Coronary artery (tissue), 2 donors: ENCODE results near the gene CTDP1.
A peak's percentile ranks its signal among the peaks of the same experiment; 100 is the strongest.

Experiments
- DNase-seq: peaks from one replicate; pipeline ENCODE4 v3.0.0-alpha.2; 2017; ENCODE audit warnings: low spot score
- H3K27ac ChIP-seq, 2 donors: fragments of 200-600 bp; sonication (generic); one replicate each; pipeline ENCODE4 v1.5.1; 2016 to 2019
- H3K4me3 ChIP-seq: fragments of 200-600 bp; sonication (generic); 2 replicates; pipeline ENCODE4 v1.5.1; 2016; ENCODE audit warnings: mild to moderate bottlenecking, moderate library complexity
- TF ChIP-seq, protein P1 (sequence below): fragments of 200-600 bp; sonication (generic); IDR thresholded peaks from one replicate; pipeline ENCODE4 v1.5.1; 2019; ENCODE audit warnings: antibody characterized with exemption

The CTDP1 gene

DNA sequence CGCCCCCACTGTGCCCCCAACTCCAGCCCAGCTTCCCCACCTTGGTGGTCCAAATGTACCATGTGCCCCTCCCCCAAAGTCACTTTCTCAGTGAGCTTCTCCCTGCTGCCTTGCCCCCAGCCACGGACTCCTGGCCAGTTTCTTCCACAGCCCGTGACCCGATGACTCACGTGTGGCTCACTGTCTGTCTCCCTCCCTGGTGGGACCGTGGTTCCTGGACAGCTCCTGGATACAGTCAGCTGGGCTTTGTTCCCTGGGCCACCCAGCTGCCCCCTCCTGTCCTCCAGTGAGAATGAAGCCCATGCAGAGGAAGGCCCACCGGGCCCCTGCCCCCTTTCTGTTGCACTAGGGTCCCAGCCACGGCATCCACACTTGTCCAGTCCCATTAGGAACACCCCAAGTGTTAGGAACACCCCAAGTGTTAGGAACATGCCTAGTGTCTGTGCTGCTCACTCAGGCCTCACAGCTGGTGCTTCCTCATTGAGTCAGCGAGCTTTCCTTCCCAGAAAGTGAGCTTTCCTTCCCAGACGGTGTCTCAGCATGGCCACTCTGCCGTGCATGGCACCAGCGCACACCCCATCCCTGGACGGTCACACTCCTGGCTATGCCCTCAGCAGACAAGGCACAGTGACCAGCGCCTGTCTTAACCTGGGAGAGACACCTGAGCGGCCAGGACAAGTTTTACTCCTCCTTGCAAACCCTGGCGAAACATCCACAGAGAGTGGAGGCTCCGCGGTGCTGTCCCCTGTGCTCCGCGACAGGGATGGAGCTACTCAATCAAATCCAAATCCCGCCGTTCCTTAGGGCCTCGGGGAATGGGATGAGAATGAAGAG, 44.8 kb upstream of the CTDP1 start:
- peak; percentile 69 for DNase-seq

DNA sequence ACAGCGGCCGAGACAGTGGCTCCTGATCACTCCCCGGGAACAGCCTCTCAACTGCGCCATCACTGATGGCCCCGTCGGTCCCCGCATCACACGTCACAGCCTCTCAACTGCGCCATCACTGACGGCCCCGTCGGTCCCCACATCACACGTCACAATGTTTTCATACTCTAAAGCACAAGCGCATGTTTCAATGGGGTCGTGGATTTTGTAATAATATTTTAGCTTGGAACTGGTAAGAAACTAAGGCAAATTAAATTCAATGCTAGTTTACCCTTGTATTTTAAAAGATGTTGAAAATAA, 44.2 kb upstream of the CTDP1 start:
- no peak overlapping the region for H3K4me3 ChIP-seq
- TF ChIP-seq, protein P1, sequence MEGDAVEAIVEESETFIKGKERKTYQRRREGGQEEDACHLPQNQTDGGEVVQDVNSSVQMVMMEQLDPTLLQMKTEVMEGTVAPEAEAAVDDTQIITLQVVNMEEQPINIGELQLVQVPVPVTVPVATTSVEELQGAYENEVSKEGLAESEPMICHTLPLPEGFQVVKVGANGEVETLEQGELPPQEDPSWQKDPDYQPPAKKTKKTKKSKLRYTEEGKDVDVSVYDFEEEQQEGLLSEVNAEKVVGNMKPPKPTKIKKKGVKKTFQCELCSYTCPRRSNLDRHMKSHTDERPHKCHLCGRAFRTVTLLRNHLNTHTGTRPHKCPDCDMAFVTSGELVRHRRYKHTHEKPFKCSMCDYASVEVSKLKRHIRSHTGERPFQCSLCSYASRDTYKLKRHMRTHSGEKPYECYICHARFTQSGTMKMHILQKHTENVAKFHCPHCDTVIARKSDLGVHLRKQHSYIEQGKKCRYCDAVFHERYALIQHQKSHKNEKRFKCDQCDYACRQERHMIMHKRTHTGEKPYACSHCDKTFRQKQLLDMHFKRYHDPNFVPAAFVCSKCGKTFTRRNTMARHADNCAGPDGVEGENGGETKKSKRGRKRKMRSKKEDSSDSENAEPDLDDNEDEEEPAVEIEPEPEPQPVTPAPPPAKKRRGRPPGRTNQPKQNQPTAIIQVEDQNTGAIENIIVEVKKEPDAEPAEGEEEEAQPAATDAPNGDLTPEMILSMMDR = no peak
- H3K27ac ChIP-seq = no peak overlapping the region
- no peak for DNase-seq

More for the DNA sequence above, 44.8 kb upstream of the CTDP1 start:
- Histone ChIP-seq H3K4me3 (no peak overlapping the region), H3K27ac (no peak overlapping the region)
- TF ChIP-seq, protein P1 = no peak

DNA sequence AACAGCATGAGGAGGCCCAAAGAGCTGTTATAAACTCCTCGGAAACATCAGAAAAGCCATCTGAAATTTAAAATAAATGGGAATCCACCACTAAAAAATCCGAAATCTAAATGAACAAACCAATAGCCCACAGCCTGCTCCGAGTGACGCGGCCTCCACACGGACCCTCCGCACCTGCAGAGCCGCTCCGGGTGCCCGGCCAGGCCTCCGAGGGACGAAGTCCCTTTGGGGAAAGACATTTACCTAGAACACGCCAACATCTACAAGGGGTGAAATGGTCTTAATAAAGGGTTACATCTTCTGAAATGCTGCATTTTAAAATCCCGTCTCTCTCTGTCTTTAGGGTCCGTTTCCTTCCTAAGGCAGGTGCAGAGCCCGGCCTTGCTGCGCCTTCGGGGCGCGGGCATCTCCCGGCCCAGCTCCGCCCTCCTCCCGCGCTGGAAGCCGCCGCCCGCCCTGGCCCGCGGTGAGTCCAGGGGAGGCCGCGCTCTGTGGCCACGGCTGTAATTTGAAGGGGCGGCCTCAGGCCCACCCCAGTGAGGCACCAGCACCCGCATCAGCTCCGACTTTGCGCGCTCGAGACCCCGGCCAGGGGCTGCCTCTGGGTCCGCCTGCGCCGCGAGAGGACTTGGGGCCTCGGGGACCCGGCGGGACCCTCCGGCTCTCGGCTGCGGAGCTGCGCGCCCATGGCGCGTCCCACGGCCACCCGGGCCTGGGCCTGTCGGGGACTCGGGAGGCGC, 42.3 kb upstream of the CTDP1 start:
- H3K27ac ChIP-seq = no peak overlapping the region
- H3K4me3 ChIP-seq = no peak overlapping the region
- TF ChIP-seq, protein P1 = no peak
- no peak for DNase-seq

DNA sequence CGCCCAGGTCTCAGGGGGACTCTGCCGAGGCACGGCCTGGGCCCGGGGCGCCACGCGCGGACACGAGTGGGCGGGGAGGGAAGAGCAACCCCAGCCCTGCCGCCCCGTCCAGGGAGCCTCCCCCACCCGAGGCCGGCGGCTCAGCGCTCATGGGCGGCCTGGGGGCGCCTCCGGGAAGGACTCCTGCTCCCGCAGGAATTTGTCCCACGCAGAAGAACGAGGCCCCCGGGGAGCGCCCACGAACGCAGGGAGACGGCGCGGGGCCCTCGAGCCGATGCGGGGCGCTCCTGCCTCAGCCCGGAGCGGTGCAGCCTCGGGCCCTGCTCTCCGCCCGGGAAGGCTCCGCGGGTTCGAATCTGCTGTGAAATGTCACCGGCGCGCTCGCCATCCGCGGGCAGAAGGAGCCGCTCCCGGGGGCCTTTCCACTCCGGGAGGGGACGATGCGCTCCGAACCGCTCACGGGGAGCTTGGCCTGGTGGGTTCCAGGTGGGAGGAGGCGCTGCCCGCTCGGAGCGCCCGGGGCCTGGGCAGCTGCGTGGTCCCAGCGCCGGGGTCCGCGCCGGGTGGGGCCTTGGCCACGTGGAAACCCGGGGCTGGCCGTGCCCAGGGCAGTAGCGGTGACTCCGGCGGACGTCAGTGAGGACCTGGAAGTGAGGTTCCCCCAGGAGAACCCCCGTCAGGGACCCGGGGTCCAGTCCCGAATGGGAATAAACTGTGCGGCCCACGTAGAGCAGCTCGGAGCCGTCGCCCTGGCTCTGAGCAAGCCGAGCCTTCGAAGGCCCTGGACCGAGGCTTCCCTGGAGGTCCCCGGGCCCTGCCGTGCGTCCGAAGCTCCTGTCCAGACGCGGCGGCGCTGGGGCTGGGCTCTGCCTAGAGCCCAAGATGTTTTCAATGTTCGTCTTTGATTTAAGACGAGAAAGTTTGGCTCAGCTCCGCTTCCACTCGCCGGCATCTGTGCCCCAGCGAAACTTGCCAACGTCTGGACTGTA, 41.4 kb upstream of the CTDP1 start:
- Histone ChIP-seq H3K27ac (peak overlapping the region in 1 of 2 donors; percentile 15), H3K4me3 (no peak overlapping the region)
- TF ChIP-seq, protein P1 = no peak
- no peak for DNase-seq

DNA sequence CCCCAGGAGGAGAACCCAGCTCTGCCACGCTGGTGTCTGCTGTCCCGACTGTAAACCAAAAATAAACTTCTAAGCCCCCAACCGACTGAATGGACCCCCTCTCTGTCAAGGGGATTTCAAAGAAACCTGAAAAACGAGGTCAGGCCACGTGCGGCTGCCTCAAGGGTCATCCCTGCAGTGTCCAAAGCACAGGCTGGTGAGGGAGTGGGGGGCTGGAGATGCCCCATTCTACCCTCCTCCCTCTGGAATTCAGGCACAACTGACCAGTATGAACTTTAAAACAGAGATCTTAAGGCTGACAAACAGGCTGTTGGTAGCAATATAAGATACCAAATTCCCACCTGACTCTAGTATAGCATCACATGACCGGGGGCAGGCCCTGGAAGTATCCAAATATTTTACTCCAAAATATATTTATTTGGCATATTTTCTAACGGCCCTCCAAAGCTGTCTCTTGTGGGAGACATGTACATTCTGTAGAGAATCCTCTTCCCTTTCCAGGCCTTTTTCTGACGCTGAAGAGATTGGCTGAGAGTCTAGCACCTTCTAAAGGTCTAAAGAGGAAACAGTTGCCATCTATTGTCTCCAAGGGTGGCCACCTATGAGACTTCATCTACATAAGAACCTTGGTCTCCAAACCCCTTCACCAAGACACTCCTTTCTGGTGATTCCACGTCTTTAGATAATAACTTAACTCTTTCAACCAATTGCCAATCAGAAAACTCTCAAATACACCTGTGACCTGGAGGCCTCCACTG, 40.4 kb upstream of the CTDP1 start:
- Histone ChIP-seq H3K4me3 (no peak overlapping the region), H3K27ac (peak overlapping the region in 1 of 2 donors; percentile 8)
- DNase-seq = no peak
- TF ChIP-seq, protein P1 = no peak

DNA sequence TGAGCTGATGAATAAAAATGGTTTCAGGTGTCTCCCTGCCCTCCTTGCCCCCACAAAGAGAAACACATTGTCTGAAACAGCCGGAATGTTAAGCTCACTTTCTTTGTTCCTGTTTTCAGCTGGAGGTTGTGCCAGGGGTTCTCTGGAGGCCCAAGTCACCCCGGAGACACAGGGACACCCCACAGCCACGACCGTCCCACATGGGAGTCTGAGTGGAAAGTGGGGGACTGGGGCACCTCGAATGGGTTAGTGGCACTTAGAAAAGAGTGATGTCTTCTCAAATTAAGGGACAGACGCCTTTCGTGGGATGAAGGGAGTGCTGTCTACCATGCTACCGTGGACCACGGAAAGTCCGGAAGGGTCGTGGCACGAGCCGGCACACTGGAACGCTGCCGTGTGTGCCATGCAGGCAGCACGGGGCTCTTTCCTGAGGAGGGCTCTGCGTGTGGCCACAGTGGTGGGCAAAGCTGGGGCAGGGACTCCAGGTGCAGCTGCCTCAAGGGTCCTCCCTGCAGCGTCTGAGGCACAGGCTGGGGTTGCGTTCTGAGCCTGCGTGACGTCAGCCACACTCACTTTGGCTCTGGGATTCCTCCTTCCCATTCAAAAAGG, 39.4 kb upstream of the CTDP1 start:
- no peak overlapping the region for H3K4me3 ChIP-seq
- no peak overlapping the region for H3K27ac ChIP-seq
- DNase-seq = no peak
- TF ChIP-seq, protein P1 = no peak
